ENCODE measurements around the gene SPTBN4.

SPTBN4 gene

DNA sequence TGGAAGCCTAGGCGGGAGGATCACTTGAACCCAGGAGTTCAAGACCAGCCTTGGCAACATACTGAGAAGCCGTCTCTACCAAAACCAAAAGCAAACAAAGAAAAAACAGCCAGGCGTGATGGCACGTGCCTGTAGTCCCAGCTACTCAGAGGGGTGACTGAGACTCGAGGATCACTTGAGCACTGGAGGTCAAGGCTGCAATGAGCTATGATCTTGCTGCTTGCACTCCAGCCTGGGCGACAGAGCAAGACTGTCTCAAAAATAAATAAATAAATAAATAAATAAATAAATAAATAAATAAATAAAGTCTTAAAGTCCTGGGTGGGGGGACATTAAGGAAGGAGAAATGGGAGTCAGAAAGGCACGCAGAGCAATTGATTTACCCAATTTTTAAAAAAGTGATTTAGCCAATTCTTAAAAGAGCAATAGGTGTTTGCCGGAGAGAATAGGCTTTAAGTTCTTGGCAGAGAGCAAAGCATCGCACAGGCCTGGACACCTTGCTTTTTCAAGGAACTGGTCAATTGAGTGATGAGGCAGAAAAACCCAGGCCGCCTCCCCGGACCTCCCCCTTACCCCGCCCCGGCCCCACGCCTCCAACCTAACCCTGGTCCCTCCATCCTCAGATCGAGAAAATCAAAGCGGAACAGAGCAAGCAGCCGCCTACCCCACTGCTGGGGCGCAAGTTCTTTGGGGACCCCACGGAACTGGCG, 100.4 kb downstream of the SPTBN4 start:
- TF ChIP-seq, protein P1, sequence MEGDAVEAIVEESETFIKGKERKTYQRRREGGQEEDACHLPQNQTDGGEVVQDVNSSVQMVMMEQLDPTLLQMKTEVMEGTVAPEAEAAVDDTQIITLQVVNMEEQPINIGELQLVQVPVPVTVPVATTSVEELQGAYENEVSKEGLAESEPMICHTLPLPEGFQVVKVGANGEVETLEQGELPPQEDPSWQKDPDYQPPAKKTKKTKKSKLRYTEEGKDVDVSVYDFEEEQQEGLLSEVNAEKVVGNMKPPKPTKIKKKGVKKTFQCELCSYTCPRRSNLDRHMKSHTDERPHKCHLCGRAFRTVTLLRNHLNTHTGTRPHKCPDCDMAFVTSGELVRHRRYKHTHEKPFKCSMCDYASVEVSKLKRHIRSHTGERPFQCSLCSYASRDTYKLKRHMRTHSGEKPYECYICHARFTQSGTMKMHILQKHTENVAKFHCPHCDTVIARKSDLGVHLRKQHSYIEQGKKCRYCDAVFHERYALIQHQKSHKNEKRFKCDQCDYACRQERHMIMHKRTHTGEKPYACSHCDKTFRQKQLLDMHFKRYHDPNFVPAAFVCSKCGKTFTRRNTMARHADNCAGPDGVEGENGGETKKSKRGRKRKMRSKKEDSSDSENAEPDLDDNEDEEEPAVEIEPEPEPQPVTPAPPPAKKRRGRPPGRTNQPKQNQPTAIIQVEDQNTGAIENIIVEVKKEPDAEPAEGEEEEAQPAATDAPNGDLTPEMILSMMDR (conservative IDR thresholded peaks at IDR 0.05; ENCODE audit: low read depth), result no peak
- CTCF ChIA-PET, result interaction anchor here (0.8 to 1.4 kb wide), 3 partner anchors 18 to 28 kb away, joined by 3 to 4 read pairs (median 3); no protein-coding TSS in a partner anchor
- H3K27ac ChIP-seq, result no peak overlapping the region
- POLR2A ChIA-PET (ENCODE audit: low non-redundant PET), result interaction anchor here (0.8 kb wide), 1 partner anchor 66 kb away, joined by 3 read pairs; no protein-coding TSS in a partner anchor
- DNase-seq (ENCODE audit: low spot score), result no peak

DNA sequence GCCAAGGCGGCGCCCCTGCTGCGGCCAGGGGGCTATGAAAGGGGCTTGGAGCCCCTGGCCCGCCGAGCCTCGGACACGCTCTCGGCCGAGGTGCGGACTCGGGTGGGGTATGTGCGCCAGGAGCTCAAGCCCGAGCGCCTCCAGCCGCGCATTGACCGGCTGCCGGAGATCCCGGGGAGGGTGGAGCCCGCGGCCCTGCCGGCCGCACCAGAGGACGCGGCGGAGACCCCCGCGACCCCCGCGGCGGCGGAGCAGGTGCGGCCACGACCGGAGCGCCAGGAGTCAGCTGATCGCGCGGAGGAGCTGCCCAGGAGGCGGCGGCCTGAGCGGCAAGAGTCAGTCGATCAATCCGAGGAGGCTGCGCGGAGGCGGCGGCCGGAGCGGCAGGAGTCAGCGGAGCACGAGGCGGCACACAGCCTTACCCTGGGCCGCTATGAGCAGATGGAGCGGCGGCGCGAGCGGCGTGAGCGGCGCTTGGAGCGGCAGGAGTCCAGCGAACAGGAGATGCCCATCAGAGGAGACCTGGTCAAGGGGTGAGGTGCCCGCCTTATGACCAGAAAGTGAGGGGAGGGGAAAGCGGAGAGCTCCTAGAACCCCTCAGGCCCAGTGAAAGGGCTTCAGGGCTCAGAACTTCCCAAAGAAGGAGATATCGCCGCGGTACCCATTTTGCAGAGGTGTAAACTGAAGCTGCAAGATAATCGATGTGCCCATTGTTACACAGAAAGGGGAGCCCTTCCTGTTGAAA, 101.1 kb downstream of the SPTBN4 start:
- H3K27ac ChIP-seq, result no peak overlapping the region
- no peak for DNase-seq (ENCODE audit: low spot score)
- ChIA-PET CTCF (interaction anchor here (0.5 to 1.4 kb wide), 3 partner anchors 13 to 27 kb away, joined by 3 to 4 read pairs (median 3); no protein-coding TSS in a partner anchor), POLR2A (ENCODE audit: low non-redundant PET) (interaction anchor here (0.8 kb wide), 1 partner anchor 65 kb away, joined by 3 read pairs; no protein-coding TSS in a partner anchor)
- TF ChIP-seq, protein P1 (conservative IDR thresholded peaks at IDR 0.05; ENCODE audit: low read depth), result no peak

DNA sequence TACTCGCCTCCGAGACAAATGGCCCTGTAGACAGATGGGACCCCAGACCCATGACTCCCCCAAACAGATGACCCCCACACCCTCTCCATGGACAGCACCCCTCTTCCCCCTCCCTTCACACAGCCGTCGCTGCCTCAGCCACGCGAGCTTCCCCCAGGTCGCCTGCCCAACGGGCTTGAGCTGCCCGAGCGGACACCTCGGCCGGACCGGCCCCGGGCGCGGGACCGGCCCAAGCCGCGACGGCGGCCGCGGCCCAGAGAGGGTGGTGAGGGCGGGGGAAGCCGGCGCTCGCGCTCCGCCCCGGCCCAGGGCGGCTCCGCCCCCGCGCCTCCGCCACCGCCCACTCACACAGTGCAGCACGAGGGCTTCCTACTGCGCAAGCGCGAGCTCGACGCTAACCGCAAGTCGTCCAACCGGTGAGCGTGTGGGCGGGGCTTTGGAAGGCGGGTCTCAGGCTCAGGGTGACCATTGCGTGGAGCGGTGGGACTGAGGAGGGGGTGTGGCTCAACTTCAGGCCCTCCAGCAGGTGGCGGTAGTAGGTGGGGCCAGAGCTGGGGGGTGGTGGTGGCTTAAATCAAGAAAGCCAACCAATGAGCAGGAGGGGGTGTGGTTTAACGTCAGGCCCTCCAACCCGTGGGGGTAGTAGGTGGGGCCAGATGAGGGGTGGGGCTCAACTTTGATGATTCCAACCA, 103.7 kb downstream of the SPTBN4 start:
- peak overlapping the region; percentile 79 for H3K27ac ChIP-seq
- POLR2A ChIA-PET (ENCODE audit: low non-redundant PET), result interaction anchor here (1.4 kb wide), 1 partner anchor 29 kb away, joined by 5 read pairs; no protein-coding TSS in a partner anchor
- TF ChIP-seq, protein P1 (conservative IDR thresholded peaks at IDR 0.05; ENCODE audit: low read depth), result no peak
- CTCF ChIA-PET, result interaction anchor here (0.6 to 1.1 kb wide), 5 partner anchors 13 to 375 kb away, joined by 3 to 5 read pairs (median 3); no protein-coding TSS in a partner anchor
- DNase-seq (ENCODE audit: low spot score), result peak; percentile 99

DNA sequence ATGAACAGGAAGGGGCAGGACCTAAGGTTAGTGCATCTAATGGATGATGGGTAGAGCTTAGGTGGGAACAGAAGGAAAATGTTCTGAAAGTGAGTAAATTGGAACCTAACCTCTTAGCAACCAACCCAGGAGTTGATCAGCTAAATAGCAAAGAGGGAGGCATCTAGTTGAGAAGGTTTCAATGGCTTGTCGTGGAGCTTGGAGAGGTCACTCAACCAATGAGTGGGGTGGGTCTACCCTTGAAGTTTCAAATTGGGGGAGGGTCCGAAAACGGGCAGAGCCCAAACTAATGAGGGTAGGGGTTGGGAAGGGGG, 104.2 kb downstream of the SPTBN4 start:
- TF ChIP-seq, protein P1 (conservative IDR thresholded peaks at IDR 0.05; ENCODE audit: low read depth), result no peak
- CTCF ChIA-PET, result interaction anchor here (0.7 to 1.1 kb wide), 4 partner anchors 12 to 132 kb away, joined by 3 to 5 read pairs (median 3); no protein-coding TSS in a partner anchor
- DNase-seq (ENCODE audit: low spot score), result no peak
- H3K27ac ChIP-seq, result peak overlapping the region; percentile 79
- POLR2A ChIA-PET (ENCODE audit: low non-redundant PET), result interaction anchor here (1.4 kb wide), 1 partner anchor 30 kb away, joined by 5 read pairs; no protein-coding TSS in a partner anchor

DNA sequence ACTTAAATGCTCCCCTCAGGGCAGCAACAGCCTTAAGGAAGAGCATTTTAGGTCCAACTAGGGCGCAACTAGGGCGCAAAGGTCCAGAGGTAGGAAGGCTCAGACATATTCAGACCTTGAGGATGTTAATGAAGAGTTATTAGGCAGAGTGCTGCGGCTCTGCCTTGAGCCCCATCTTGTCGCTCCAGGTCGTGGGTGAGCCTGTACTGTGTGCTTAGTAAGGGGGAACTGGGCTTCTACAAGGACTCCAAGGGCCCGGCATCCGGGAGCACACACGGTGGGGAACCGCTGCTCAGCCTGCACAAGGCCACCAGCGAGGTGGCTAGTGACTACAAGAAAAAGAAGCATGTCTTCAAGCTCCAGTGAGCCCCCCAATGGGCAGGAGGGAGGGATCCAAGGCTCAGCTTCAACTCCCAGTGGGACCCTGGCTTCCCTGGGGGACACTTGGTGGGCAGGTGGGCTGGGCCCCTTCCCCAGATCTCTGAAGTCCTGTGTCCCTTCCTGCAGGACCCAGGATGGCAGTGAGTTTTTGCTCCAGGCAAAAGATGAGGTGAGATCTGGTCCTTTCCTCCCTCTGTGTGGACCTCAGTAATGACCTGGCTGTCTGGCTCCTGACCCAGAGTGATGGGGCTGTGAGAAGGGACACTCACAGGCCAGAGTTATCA, 105.2 kb downstream of the SPTBN4 start:
- ChIA-PET POLR2A (ENCODE audit: low non-redundant PET) (no interaction called here), CTCF (interaction anchor here (0.5 to 1.1 kb wide), 5 partner anchors 11 to 151 kb away, joined by 3 to 5 read pairs (median 3); no protein-coding TSS in a partner anchor)
- H3K27ac ChIP-seq, result peak overlapping the region; percentile 24; the same call in 1 of the 2 replicates
- no peak for DNase-seq (ENCODE audit: low spot score)
- TF ChIP-seq, protein P1 (conservative IDR thresholded peaks at IDR 0.05; ENCODE audit: low read depth), result no peak

Data from RWPE1 (cell line).